Tibial nerve (tissue), 4 donors: Measurements from ENCODE around the gene DGUOK. TPM values are rescaled to one million over a fixed set of nuclear protein-coding genes. Genes with fewer than 3 reads are reported as not detected.

ENCODE experiments used
- DNase-seq, 2 donors: peaks; one replicate each; pipeline ENCODE4 v3.0.0-alpha.2; 2019; ENCODE audit warnings: low spot score in 2 of 2
- H3K27ac ChIP-seq, 4 donors: fragments of 200-600 bp; sonication (generic) in 3 of 4; one replicate each; pipeline ENCODE4 v1.5.1; 2017 to 2019; ENCODE audit warnings: mild to moderate bottlenecking in 1 of 4
- H3K27me3 ChIP-seq, 2 donors: fragments of 200-600 bp; sonication (generic) in 1 of 2; one replicate each; pipeline versions ENCODE4 v1.5.1 to v1.6.0; 2017 to 2019
- H3K36me3 ChIP-seq, 3 donors: fragments of 200-600 bp; sonication (generic); one replicate each; pipeline ENCODE4 v1.5.1; 2018 to 2019
- H3K4me1 ChIP-seq, 4 donors: fragments of 200-600 bp; sonication (generic) in 3 of 4; one replicate each; pipeline ENCODE4 v1.5.1; 2017 to 2019
- H3K4me3 ChIP-seq, 4 donors: fragments of 200-600 bp; sonication (generic) in 3 of 4; one replicate each; pipeline ENCODE4 v1.5.1; 2017 to 2019; ENCODE audit warnings: mild to moderate bottlenecking in 1 of 4, moderate library complexity in 1 of 4
- H3K9me3 ChIP-seq, 4 donors: fragments of 200-600 bp; sonication (generic) in 3 of 4; one replicate each; pipeline ENCODE4 v1.5.1; 2017 to 2019
- CTCF ChIP-seq, 5 experiments: fragments of 200-600 bp in 3 of 5; fragments of 450-650 bp in 2 of 5; sonication (generic) in 3 of 5; IDR thresholded peaks; one replicate each; pipeline ENCODE4 v1.5.1; 2016 to 2019; ENCODE audit warnings: antibody characterized with exemption in 5 of 5, mild to moderate bottlenecking in 3 of 5, moderate library complexity in 2 of 5
- EP300 ChIP-seq, 2 donors: sonication (generic); formaldehyde crosslinking; IDR thresholded peaks; one replicate each; pipeline ENCODE4 v1.6.1; 2017; ENCODE audit warnings: antibody characterized with exemption in 2 of 2, mild to moderate bottlenecking in 1 of 2
- POLR2A ChIP-seq, 2 donors: fragments of 450-650 bp; IDR thresholded peaks; one replicate each; pipeline ENCODE4 v1.6.1; 2017; ENCODE audit warnings: antibody characterized with exemption in 2 of 2, mild to moderate bottlenecking in 2 of 2, moderate library complexity in 2 of 2
- WGBS, 2 donors: methylation state at CpG; one replicate each; pipeline ENCODE4 v1.1.5; 2018; 5-methylcytosine and 5-hydroxymethylcytosine counted together
- total RNA-seq, 4 donors: library from RNA; depleted of rRNA; stranded (reverse); fragments of >200 nt; gene quantifications; one replicate each; pipeline ENCODE4 v1.1.0, GENCODE V29; 2016

DGUOK gene
- total RNA-seq, 4 donors from 2014 or later, result 36.9 to 63.9 (median 44.0) TPM

- Histone ChIP-seq H3K27me3 (no peaks in the 10 kb centered on the region), H3K4me1 (peaks cover 0 to 26% (median 0%) of the 10 kb centered on the region in 4 donors), H3K4me3 (no peak overlapping the region), H3K36me3 (peaks cover 0 to 53% (median 0%) of the 10 kb centered on the region in 3 donors), H3K9me3 (no peaks in the 10 kb centered on the region), H3K27ac (no peak overlapping the region)
- TF ChIP-seq POLR2A (IDR thresholded peaks at IDR 0.05) (no peak), CTCF (IDR thresholded peaks at IDR 0.05) (no peak), EP300 (IDR thresholded peaks at IDR 0.05) (no peak)
- WGBS, 2 donors, result 47 to 57% methylated on average over 2 of the region's 2 CpGs
- DNase-seq, result no peak
Measured at GRCh38 chr2:73942664-73943063, 16.0 kb downstream of the DGUOK start.

- Histone ChIP-seq H3K4me3 (no peak overlapping the region), H3K27me3 (no peaks in the 10 kb centered on the region), H3K36me3 (peaks cover 0 to 68% (median 0%) of the 10 kb centered on the region in 3 donors), H3K9me3 (no peaks in the 10 kb centered on the region), H3K4me1 (peaks cover 0 to 28% (median 0%) of the 10 kb centered on the region in 4 donors), H3K27ac (no peak overlapping the region)
- TF ChIP-seq POLR2A (IDR thresholded peaks at IDR 0.05), result no peak
- no peak for TF ChIP-seq CTCF (IDR thresholded peaks at IDR 0.05)
- TF ChIP-seq EP300 (IDR thresholded peaks at IDR 0.05), result no peak
- WGBS, 2 donors, result 95% methylated on average over 4 of the region's 4 CpGs
- no peak for DNase-seq
Measured at GRCh38 chr2:73944714-73945113, 18.0 kb downstream of the DGUOK start.

GRCh38 chr2:73946215-73946614, 19.5 kb downstream of the DGUOK start:
- Histone ChIP-seq H3K4me3 (no peak overlapping the region), H3K9me3 (no peaks in the 10 kb centered on the region), H3K36me3 (peaks cover 0 to 74% (median 0%) of the 10 kb centered on the region in 3 donors), H3K27ac (no peak overlapping the region), H3K4me1 (peaks cover 0 to 23% (median 0%) of the 10 kb centered on the region in 4 donors), H3K27me3 (no peaks in the 10 kb centered on the region)
- DNase-seq, result no peak
- TF ChIP-seq CTCF (IDR thresholded peaks at IDR 0.05) (no peak), EP300 (IDR thresholded peaks at IDR 0.05) (no peak), POLR2A (IDR thresholded peaks at IDR 0.05) (no peak)
- WGBS, 2 donors, result 74 to 79% methylated on average over 1 of the region's 1 CpG

- no peak for DNase-seq
- peaks cover 0 to 26% (median 1%) of the 10 kb centered on the region in 4 donors for H3K4me1 ChIP-seq
- H3K27me3 ChIP-seq, result no peaks in the 10 kb centered on the region
- no peak overlapping the region for H3K4me3 ChIP-seq
- peaks cover 0 to 77% (median 0%) of the 10 kb centered on the region in 3 donors for H3K36me3 ChIP-seq
- H3K9me3 ChIP-seq, result no peaks in the 10 kb centered on the region
- TF ChIP-seq POLR2A (IDR thresholded peaks at IDR 0.05) (no peak), CTCF (IDR thresholded peaks at IDR 0.05) (no peak), EP300 (IDR thresholded peaks at IDR 0.05) (no peak)
- no peak overlapping the region for H3K27ac ChIP-seq
- WGBS, 2 donors, result 70 to 71% methylated on average over 3 of the region's 3 CpGs
Measured at GRCh38 chr2:73946666-73947065, 20.0 kb downstream of the DGUOK start.

GRCh38 chr2:73947412-73948018, 20.8 kb downstream of the DGUOK start:
- no peaks in the 10 kb centered on the region for H3K27me3 ChIP-seq
- peaks cover 0 to 35% (median 3%) of the 10 kb centered on the region in 4 donors for H3K4me1 ChIP-seq
- no peak for TF ChIP-seq EP300 (IDR thresholded peaks at IDR 0.05)
- no peak for TF ChIP-seq CTCF (IDR thresholded peaks at IDR 0.05)
- TF ChIP-seq POLR2A (IDR thresholded peaks at IDR 0.05), result no peak
- H3K4me3 ChIP-seq, result no peak overlapping the region
- no peak overlapping the region for H3K27ac ChIP-seq
- WGBS, 2 donors, result 85 to 89% methylated on average over 5 of the region's 5 CpGs
- H3K9me3 ChIP-seq, result no peaks in the 10 kb centered on the region
- peaks cover 0 to 82% (median 0%) of the 10 kb centered on the region in 3 donors for H3K36me3 ChIP-seq
- DNase-seq, result no peak
